Measurements from ENCODE around the gene ZNF275. TPM values are rescaled to one million over a fixed set of nuclear protein-coding genes. Genes with fewer than 3 reads are reported as not detected.
"Not testable (repeated sequence)": the region's sequence is repeated elsewhere in the genome, so short reads cannot be mapped to it uniquely, and the experiment has no call there.

The ZNF275 gene, protein sequence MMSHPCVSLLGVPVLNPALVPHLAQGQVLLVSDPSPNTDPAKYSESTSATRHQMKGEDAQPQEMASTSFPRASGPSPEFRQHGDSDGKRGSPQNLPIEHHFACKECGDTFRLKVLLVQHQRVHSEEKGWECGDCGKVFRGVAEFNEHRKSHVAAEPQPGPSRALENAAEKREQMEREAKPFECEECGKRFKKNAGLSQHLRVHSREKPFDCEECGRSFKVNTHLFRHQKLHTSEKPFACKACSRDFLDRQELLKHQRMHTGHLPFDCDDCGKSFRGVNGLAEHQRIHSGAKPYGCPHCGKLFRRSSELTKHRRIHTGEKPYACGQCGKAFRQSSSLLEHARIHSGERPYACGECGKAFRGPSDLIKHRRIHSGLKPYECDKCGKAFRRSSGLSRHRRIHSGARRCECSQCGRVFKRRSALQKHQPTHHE
- 13.8 TPM for total RNA-seq

DNA sequence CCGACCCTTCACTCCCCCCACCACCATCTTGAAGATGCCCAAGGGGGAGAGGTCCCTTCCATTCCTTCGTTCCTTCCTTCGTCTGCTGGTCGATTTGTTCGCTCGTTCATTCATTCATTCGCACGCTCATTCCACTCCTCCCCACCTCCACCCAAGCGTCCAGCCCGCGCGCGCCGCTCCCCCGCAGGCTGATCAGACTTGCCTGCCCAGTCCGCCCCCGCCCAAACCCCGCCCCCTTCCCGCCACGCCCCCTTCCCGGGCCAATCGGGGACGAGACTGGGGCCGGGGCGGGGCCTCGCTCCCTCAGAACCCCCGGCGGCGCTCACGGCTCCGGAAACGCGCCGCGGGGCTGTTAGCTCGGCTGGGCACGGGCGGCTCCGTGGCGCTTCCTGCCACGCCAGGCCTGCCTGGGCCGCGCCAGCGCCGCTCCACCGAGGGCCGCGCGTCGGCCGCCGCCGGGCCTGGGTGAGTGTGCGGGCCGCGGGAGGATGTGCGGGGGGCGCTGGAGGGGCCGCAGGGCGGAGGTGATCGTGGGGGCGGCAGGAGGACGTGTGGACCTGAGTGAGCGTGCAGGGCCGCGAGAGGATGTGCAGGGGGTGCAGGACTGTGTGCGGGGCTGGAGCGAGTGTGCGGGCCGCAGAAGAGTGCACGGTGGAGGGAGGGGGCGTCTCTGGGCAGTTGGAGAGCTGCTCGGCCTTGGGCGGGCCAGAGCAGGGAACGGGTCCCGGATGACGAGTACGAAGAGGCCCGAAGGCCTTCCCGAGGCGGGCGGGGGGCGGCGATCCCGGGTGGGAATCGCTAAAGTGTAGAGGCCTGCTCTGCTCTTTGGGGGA lies at the start of gene ZNF275:
Gene ZNF275 (plus strand): TSS at position 333 of the 833 bp plus-strand sequence. CDS start 2,527 bp downstream, outside the sequence.
- peak; percentile 80 for DNase-seq (ENCODE audit: low spot score)

DNA sequence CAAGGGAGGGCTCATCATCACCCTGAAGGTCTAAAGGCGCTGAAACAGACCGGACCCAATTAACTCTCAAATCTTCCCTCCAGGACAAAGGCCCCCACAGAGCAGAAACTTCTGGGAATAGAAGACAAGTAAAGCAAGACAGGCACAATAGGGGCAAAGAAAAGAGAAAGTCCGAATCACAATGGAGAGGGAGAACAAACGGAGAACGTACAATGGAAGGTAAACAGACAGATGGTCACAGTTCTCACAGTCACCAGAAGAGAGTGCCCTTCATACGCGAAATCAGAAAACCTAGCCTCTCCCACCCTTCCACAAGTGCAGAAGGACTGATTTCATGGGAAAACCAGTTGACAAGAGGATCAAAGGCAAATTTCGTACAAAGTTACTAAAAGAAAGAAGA lies 48.3 kb upstream of the ZNF275 start:
- not testable (repeated sequence) for DNase-seq (ENCODE audit: low spot score)

DNA sequence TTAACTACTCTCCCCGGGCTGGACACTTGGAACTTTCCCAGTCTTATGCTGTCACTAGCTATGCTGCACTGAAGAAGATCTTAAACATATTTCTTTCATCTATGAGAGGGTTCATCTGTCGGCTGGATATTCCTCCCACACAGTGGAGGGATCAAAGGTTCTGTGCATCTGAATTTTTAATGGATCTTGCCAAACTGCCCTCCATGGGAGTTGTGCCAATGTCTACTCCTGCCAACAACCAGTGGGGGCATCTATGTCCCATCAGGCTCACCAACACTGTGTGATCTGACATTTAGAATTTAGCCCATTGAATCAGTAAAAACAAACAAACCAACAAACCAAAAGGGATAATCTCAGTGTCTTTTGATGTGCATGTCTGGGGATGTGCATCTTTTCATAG lies 45.1 kb upstream of the ZNF275 start:
- DNase-seq (ENCODE audit: low spot score), result not testable (repeated sequence)

DNA sequence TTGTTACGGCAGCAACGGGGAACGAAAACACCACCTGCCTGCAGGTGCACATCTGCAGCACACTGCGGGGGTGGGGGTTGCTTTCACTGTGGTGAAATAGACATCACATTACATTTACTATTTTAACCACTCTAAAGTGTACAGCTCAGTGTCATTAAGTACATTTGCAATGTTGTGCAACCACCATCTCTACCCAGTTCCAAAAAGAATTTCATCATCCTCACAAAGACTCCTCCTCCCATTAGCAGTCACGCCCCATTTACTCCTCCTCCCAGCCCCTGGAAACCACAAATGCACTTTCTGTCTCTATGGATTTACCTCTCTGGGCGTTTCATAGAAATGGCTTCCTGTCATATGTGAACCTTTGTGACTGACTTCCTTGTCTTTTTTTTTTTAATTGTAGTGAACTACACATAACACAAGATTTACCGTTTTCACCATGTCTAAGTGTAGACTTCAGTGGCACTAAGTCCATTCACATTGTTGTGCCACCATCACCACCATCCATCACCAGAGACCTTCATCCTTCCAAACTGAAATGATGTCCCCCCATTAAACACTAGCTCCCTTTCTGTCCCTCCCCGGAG lies 40.4 kb upstream of the ZNF275 start:
- DNase-seq (ENCODE audit: low spot score), result not testable (repeated sequence)

DNA sequence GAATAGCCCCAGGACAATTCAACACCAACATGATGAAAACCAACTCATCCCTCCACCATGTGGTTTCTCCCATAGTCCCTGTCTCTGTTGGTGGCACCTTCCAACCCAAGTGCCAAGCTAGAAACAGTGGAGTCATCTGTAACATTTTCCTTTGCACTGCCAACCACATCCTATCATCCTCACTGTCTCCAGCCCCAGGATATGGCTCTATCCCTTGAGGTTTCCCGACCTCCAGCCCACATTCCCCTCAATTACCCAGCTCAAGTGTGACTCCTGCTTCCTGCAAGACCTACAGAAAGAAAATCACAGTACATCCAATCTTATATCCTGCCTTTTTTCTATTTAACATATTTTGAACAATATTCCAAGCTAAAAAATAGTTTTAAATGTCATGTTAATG lies 36.6 kb upstream of the ZNF275 start:
- peak; percentile 4 for DNase-seq (ENCODE audit: low spot score)

DNA sequence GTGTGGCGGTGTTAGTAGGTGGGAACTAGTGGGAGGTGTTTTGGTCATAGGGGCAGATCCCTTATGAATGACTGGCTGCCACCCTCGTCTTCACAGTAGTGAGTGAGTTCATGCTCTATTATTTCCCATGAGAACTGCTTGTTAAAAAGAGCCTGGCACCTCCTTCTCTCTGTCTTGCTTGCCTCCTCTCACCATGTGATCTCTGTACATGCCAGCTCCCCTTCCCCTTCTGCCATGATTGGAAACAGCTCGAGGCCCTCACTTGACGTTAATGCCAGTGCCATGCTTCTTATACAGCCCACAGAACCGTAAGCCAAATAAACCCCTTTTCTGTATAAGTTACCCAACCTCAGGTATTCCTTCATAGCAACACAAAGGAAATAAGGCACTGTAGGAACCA lies 34.1 kb upstream of the ZNF275 start:
- peak; percentile 8 for DNase-seq (ENCODE audit: low spot score)

DNA sequence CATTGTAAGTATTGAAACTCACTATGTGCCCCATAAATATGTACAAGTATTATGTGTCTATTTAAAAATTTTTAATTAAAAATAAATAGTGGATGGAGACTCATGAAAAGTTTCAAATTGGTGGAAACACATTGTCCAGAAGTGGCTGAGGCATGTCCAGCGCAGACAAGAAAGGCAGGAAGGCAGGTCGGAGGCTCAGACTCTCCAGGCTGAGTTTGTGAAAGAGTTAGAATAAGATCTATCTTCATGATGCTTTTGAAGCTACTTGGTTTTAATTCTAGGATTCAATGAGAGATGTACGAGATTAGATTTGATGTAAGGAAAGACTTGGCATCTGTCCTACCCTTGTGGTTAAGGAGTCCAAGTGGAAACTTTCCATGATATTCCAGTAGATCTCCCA lies 32.2 kb upstream of the ZNF275 start:
- no peak for DNase-seq (ENCODE audit: low spot score)

DNA sequence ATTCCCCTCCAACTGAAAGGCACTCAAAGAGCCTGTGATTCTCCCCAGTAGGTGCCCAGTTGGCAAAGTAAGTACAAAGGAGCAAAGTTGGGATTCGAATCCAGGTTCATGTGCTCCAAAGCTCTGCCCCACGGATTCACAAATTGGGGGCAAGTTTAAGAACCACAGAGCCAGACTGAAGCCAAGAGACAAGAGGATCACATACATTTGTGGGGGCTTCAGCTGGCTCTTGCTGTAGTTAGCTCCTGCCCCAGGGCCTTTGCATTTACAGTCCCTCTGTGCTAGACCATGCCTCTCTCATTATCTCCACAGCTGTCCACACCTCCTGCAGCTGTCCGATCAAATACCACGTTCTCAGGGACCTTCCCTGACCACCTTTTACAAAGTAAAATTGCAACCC lies 31.2 kb upstream of the ZNF275 start:
- DNase-seq (ENCODE audit: low spot score), result no peak

DNA sequence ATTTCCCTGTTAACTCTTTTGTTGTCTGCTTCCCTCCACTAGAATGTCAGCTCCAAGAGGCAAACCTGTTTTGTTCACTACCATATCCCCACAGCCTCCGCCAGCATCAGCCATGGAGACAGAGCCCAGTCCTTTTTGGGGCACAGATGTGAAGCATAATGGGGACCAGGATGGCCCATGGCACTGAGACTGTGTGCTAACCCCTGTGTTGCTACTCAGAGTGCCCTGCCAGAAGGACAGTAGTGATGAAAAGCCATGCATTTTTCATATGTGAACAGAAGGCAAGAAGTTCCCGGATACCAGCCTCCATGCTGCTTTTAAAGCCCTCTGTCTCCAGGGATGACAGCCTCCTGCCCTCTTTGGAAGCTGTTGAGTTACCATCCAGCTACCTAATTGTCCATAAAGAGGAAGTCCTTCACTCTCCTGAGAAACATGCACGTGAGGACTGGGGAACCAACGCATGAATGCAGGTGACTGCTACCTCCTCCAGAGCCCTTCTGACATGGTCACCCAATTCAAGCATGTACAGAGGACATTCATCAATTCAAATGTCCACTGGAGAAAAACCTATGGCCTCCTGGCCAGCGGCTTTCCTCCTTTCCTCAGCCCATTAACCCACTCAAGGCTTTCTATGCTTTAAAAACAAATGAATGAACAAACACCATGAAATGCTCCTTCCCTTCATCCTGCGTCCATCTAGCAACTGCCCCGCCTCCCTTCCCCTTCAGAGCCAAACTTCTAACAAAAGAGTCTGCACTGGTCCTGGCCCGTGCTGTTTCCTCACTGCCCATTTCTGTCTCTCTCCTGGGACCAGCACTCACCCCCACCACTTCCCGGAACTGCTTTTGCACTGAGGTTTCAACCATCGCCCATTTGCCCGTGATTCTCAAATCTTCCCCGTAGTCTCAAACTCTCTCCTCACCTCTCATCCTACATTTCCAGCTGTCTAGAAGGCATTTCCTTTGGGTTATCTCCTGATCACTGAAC lies 30.4 kb upstream of the ZNF275 start:
- no peak for DNase-seq (ENCODE audit: low spot score)

DNA sequence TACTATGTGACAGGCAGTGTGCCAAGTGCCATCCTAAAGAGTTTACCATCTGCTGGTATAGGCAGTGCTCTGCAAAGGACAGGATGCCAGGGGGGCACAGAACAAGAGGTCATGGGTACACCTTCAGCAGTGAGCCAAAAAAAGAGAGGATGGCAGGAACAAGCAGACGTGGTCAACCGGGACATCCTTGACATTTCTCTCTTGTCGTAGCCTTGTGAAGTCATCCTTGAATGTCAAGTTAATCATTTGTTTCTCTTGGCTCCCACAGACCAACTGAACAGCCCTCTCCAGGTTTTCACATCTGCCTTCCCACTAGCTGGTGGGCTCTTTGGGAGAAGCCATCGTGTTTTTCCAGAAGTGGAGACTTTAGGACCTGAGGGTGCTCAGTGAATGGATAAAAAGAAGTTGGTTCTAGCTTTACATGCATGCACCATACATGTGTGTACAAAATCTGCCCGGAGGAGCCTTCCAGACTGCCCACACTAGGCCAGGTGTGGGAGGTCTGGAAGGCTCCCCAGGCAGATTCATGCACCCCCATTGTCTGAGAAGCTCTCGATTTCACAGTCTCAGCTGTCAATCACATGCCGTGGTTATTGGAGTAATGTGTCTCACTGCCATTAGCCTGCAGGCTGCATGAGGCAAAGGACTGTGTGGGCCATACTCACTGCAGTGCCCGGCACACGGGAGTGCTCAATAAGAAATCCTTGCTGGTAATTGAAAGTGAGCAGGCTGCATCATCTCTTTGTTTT lies 28.8 kb upstream of the ZNF275 start:
- DNase-seq (ENCODE audit: low spot score), result no peak

DNA sequence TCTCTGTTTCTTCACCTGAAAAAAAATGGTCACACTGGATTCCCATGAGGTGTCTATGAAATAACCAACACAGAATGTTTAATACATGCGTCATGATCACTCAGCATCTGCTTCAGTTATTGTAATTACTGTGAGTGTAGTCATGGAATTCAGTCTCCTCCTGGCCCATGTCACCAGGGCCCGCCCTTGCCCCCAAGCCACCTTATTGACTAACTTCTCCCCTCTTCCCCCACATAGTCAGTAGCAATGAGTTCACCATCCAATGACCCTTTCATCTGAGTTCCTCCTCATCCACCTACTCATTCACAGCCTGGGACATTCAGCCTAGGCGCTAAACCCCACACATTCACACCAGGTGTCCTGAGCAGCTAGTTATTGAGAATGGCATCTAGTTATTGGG lies 28.0 kb upstream of the ZNF275 start:
- no peak for DNase-seq (ENCODE audit: low spot score)

DNA sequence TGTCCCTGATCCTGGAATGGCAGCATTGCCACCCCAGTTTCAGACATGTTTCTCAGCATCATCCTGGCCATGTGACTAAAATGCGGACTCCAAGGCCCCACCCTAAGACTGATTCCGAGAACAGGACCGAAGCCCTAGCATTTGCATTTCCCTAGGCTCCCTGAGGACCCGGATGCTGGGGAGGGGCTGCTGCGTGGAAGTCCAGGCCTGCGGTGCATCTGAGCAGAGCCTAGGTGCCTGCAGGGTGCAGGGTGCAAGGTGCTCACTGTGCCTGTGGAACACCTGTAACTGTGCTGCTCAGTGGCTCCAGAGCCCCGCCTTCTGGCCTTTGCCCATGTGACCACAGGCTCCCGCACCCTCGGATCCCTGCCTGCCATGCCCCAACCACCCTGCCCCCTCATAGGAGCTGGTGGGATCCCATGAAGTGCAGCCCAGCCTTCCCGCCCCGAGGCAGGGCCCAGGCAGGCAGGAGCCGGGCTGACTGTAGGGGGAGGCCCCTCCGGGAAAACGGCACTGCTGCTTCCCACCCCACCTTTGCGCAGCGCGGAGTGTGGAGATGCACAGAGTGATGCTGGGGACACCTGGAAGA lies 27.3 kb upstream of the ZNF275 start:
- DNase-seq (ENCODE audit: low spot score), result no peak

DNA sequence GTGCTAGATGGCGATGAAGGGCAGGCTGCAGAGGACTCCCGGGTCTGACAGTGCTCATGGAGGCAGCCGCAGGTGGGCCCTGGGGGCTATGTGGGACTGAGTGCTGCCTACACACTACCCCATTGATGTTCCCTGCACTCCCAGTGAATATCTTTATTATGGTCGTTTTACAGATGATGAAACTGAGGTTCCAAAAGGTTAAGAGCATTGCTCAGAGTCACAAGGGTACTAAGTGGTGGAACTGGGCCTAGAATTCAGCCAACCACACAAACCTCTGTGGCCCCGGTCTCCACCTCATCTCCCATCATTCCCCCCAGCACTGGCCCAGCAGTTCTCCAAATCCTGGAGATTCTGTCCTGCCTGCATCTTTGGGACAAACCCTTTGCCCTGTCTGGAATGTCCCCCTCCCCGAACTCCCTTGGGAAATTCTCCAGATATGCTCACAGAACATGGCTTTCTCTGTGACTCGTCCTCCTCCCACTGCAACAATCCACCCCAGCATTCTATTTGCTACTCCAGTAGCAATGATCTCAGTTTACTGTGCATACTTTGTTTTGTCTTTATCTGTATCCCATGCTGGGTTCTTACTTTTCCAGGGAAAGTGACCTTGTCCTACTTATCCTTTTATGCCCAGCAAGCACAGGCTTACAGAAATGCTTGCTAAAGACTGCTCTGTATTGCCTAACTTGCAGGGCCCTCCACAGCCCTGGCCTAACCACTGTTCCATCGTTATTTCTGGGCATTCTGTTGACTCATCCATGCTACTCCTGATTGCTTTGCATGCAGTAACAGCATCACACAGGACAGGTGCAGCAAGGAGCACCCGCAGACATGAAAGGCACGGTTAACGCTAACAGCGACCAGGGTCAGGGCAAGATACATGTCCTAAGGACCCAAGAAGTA lies 26.4 kb upstream of the ZNF275 start:
- DNase-seq (ENCODE audit: low spot score), result no peak

DNA sequence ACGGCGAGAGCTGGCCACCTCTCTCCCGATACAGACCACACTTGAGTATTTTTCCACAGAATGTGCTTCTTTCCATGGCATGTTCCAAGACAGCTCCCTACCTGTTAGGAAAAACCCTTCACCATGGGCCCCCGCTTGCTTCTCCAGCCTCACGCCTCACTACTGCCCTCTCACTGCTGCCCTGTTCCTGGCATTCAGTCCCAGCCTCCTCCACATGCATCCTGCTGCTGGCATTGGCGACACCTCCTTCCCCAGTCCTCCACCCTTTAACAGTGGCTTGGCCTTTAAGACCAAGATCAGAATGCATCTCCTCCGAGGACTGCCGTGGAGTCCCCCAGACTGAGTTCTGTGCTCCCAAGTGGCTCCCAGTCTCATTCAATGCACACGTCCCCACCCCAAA lies 23.1 kb upstream of the ZNF275 start:
- no peak for DNase-seq (ENCODE audit: low spot score)

DNA sequence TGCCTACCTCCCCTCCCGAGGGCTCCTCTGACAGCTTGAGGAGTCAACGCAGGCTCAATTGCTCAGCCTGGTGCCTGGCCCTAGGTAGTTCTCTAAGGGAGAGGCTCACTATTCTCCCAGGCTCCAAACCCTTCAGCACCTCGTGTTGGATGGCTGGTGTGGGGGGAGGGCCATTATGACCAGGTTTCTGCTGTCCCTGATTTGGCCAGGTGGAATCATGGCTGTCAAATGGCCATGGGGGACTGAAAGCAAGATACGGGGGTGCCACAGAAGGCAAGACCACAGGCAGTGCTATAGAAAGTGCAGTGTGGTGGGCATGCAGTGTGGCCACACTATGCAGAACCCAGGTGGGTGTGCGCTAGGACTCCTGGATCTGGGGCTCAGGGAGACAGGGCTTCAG lies 21.9 kb upstream of the ZNF275 start:
- no peak for DNase-seq (ENCODE audit: low spot score)

DNA sequence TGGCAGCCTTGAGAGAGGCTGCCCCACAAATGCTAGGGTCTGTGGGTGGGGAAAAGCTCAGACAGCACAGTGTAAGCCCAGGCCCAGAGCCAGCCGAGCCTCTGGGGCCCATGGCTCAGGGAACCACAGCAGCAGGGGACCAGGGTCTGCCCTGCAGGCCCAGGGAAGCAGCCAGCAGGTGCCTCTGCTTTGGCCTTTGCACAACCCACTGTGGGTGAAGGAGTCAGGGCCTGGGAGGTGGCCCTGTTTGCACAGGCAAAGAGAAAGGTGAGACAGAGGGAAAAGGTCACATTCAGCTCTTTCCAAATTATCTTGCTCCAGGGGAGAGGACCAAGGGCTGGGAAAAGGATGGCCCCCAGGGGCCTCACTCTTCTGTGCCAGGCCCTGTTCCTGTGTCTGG lies 21.1 kb upstream of the ZNF275 start:
- no peak for DNase-seq (ENCODE audit: low spot score)

DNA sequence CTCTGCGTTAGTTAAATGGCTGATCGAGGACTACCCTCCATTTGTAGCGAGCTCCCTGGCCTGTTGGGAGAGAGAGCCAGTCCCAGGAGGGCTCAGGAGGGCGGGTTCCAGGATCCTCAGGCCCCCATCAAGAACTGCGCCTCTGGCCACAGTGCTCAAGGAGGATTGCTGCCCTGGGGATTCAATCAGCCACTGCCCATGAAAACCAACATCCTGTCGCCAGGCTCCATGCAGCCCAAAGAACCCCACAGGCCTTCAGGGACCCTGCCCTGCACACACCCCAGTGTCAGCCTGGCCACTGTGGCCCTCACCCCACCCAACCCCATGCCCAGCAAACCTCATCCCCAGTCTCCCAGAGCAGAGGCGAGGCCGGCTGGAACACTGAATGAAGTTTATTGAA lies 16.6 kb upstream of the ZNF275 start:
- no peak for DNase-seq (ENCODE audit: low spot score)

DNA sequence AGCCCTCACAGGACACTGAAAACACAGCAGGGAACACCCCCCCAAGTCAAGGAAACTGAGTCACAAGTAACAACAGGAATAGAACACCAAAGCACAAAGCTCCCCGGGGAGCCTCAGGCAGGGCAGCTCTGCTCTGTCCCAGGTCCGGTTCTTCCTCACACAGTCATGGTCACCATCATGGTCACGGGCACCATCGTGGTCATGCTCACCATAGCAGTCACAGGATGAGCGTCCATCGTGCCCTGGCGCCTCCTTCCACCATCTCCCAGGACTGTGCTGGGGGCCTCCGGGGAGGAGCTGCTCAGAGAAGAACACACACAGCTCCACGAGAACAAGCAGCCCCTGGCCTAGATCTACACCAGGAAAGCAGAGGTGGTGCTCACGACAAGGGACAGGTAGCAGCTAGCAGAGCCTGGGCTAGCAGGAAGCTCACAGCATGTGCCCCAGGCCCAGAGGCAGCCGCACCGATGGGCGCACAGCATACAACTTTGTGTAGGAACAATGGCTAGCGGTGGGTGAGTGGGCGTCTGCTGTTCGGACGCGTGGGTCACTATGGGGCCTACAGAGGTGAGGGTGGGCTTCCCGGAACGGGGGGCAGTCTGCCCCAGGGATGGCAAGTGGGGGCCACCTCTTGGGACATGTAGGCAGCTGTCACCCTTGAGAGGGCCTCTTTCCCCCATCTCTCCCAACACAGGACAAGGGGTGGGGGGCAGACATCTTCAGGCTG lies 15.8 kb upstream of the ZNF275 start:
- DNase-seq (ENCODE audit: low spot score), result no peak
